Astrocyte (in vitro differentiated cells and primary cell): ENCODE measurements around the gene LEFTY1. TPM values are rescaled to one million over a fixed set of nuclear protein-coding genes. Genes with fewer than 3 reads are reported as not detected.

Source experiments
- DNase-seq: peaks from one replicate; pipeline ENCODE4 v3.0.0-alpha.2; 2010; ENCODE audit warnings: low read depth
- FAIRE-seq: peaks from 2 replicates; lab custom pipeline; 2011; peaks lifted over from hg19 to GRCh38; lab: Jason Lieb, UNC
- H2AFZ ChIP-seq: 2 replicates; pipeline ENCODE4 v1.6.0; 2012; ENCODE audit warnings: low read depth, low read length, inconsistent platforms
- H3K27ac ChIP-seq: 2 replicates; pipeline ENCODE4 v1.5.1; 2011; ENCODE audit warnings: low read depth, low read length, inconsistent platforms
- H3K27me3 ChIP-seq: 2 replicates; pipeline ENCODE4 v1.6.0; 2011; ENCODE audit warnings: low read length, inconsistent platforms; ENCODE audit not compliant: insufficient read depth
- H3K36me3 ChIP-seq: 2 replicates; pipeline ENCODE4 v1.5.1; 2011; ENCODE audit warnings: low read length, inconsistent platforms; ENCODE audit not compliant: insufficient read depth
- H3K4me1 ChIP-seq: 2 replicates; pipeline ENCODE4 v1.5.1; 2011; ENCODE audit warnings: low read length, inconsistent platforms; ENCODE audit not compliant: insufficient read depth
- H3K4me2 ChIP-seq: 2 replicates; pipeline ENCODE4 v1.6.0; 2012; ENCODE audit warnings: low read length, inconsistent platforms
- H3K4me3 ChIP-seq: 2 replicates; pipeline ENCODE4 v1.5.1; 2011; ENCODE audit warnings: low read depth, mild to moderate bottlenecking, low read length, inconsistent platforms; ENCODE audit not compliant: insufficient read depth
- H3K79me2 ChIP-seq: 2 replicates; pipeline ENCODE4 v1.6.0; 2012; ENCODE audit warnings: mild to moderate bottlenecking, low read length, inconsistent platforms; ENCODE audit not compliant: insufficient read depth
- H3K9ac ChIP-seq: 2 replicates; pipeline ENCODE4 v1.6.0; 2012; ENCODE audit warnings: mild to moderate bottlenecking, low read length, inconsistent platforms
- H3K9me3 ChIP-seq: 2 replicates; pipeline ENCODE4 v1.5.1; 2012; ENCODE audit warnings: low read depth, mild to moderate bottlenecking, low read length, inconsistent platforms; ENCODE audit not compliant: insufficient read depth
- H4K20me1 ChIP-seq: 2 replicates; pipeline ENCODE4 v1.6.0; 2012; ENCODE audit warnings: low read length, inconsistent platforms; ENCODE audit not compliant: insufficient read depth
- H3K27ac Mint-ChIP-seq: one replicate; pipeline ENCODE4 v1.8.0; 2021; ENCODE audit warnings: mild to moderate bottlenecking, mixed read lengths; ENCODE audit not compliant: unreplicated experiment
- H3K27me3 Mint-ChIP-seq: one replicate; pipeline ENCODE4 v1.8.0; 2021; ENCODE audit warnings: low read depth, mixed read lengths; ENCODE audit not compliant: unreplicated experiment
- H3K36me3 Mint-ChIP-seq: one replicate; pipeline ENCODE4 v1.8.0; 2021; ENCODE audit warnings: low read depth, mixed read lengths; ENCODE audit not compliant: unreplicated experiment
- H3K4me1 Mint-ChIP-seq: one replicate; pipeline ENCODE4 v1.8.0; 2021; ENCODE audit warnings: low read depth, mixed read lengths; ENCODE audit not compliant: unreplicated experiment
- H3K4me3 Mint-ChIP-seq: one replicate; pipeline ENCODE4 v1.8.0; 2021; ENCODE audit warnings: mild to moderate bottlenecking, moderate library complexity, mixed read lengths; ENCODE audit not compliant: unreplicated experiment
- H3K9me3 Mint-ChIP-seq: one replicate; pipeline ENCODE4 v1.8.0; 2021; ENCODE audit warnings: mild to moderate bottlenecking, mixed read lengths; ENCODE audit not compliant: unreplicated experiment
- EZH2 ChIP-seq: IDR thresholded peaks from 2 replicates; pipeline ENCODE4 v1.6.1; 2012; ENCODE audit warnings: mild to moderate bottlenecking, low read length, inconsistent platforms; ENCODE audit not compliant: insufficient read depth
- total RNA-seq: library from RNA; stranded (reverse); gene quantifications from 2 replicates; pipeline ENCODE4 v1.2.1, GENCODE V29; 2021
- TF ChIP-seq, protein P1 (sequence below): IDR thresholded peaks from 2 replicates; pipeline ENCODE4 v1.5.1; 2011; ENCODE audit warnings: low read depth, mild to moderate bottlenecking, inconsistent platforms, low read length, moderate library complexity; ENCODE audit not compliant: insufficient read depth

LEFTY1 gene
- total RNA-seq, 1 donor from 2014 or later: 4.2 TPM

DNA sequence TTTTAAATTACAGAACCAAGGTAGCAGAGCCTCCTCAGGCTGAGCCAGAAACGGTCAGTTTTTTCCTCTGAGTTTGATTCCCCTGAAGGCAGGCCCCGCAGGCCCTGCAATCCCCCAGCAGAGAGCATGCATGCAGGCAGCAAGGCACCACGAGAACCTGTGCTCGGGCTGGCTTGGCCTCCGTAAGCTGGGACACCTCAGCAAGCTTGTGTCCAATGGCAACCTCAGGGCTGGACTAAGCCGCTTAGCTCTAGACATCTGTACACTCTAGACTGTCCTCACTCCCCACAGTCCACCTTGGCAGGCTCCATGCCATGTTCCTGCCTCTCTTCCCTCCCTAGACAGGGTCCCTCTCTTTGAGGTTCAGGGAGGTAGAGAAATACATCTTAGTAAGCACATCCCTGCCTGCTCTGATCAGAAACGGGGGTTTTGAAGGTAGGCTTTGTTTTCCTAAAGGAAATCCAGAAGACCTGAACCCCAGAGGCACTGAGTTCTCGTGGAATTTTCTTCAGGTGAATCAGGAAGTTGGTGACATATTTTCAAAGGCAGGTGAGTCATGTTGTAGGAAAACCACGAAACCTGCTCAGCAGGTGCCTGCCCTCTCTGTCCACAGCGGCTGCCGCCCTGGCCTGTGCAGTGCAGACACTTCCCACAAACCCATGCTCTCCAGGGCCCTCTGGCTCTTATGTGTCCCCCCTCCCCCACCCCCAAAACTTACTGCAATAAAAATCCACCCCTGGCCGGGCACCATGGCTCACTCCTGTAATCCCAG, 13.7 kb downstream of the LEFTY1 start:
- Mint-ChIP-seq H3K4me1 (peaks cover 11% of the 10 kb centered on the region), H3K4me3 (peak overlapping the region; percentile 40), H3K27ac (no peak overlapping the region), H3K27me3 (no peaks in the 10 kb centered on the region), H3K9me3 (no peaks in the 10 kb centered on the region), H3K36me3 (peaks cover 25% of the 10 kb centered on the region)
- H3K9ac ChIP-seq: no peak overlapping the region
- H2AFZ ChIP-seq: no peak overlapping the region
- peaks cover 59% of the 10 kb centered on the region for H4K20me1 ChIP-seq
- no peaks in the 10 kb centered on the region for H3K27me3 ChIP-seq
- no peak overlapping the region for H3K4me3 ChIP-seq
- FAIRE-seq: no peak
- H3K27ac ChIP-seq: no peak overlapping the region
- no peak for DNase-seq
- TF ChIP-seq EZH2: no peak
- TF ChIP-seq, protein P1, sequence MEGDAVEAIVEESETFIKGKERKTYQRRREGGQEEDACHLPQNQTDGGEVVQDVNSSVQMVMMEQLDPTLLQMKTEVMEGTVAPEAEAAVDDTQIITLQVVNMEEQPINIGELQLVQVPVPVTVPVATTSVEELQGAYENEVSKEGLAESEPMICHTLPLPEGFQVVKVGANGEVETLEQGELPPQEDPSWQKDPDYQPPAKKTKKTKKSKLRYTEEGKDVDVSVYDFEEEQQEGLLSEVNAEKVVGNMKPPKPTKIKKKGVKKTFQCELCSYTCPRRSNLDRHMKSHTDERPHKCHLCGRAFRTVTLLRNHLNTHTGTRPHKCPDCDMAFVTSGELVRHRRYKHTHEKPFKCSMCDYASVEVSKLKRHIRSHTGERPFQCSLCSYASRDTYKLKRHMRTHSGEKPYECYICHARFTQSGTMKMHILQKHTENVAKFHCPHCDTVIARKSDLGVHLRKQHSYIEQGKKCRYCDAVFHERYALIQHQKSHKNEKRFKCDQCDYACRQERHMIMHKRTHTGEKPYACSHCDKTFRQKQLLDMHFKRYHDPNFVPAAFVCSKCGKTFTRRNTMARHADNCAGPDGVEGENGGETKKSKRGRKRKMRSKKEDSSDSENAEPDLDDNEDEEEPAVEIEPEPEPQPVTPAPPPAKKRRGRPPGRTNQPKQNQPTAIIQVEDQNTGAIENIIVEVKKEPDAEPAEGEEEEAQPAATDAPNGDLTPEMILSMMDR: no peak
- no peaks in the 10 kb centered on the region for H3K9me3 ChIP-seq
- H3K4me1 ChIP-seq: peaks cover 15% of the 10 kb centered on the region
- no peak overlapping the region for H3K4me2 ChIP-seq
- H3K79me2 ChIP-seq: no peaks in the 10 kb centered on the region
- H3K36me3 ChIP-seq: no peaks in the 10 kb centered on the region

DNA sequence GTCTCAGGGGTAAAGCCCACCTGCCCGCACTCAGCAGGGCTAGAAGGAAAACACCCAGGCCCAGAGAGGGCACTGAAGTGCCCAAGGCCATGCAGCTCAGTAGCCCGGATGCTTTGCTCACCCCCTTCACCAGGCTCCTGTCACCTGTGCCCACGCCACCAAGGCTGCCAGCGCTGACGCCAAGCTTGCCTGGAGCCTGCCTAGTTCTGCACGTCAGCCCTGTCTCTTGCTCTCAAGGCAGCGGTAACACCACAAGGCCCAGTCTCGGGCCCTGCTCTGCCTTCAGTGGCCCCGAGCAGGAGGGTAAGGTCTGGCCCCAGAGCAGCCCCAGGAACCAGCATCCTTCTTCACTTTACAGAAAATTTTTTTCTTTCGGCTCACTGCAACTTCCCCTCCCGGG, 14.5 kb downstream of the LEFTY1 start:
- Histone ChIP-seq H3K4me1 (peaks cover 15% of the 10 kb centered on the region), H3K9me3 (no peaks in the 10 kb centered on the region), H3K4me2 (no peak overlapping the region), H3K27me3 (no peaks in the 10 kb centered on the region), H3K27ac (no peak overlapping the region), H3K36me3 (no peaks in the 10 kb centered on the region), H4K20me1 (peaks cover 51% of the 10 kb centered on the region), H3K4me3 (no peak overlapping the region), H3K9ac (no peak overlapping the region), H2AFZ (no peak overlapping the region), H3K79me2 (no peaks in the 10 kb centered on the region)
- Mint-ChIP-seq H3K27ac (no peak overlapping the region), H3K36me3 (peaks cover 24% of the 10 kb centered on the region), H3K4me3 (no peak overlapping the region), H3K9me3 (no peaks in the 10 kb centered on the region), H3K27me3 (no peaks in the 10 kb centered on the region), H3K4me1 (peaks cover 11% of the 10 kb centered on the region)
- TF ChIP-seq, protein P1: no peak
- TF ChIP-seq EZH2: no peak
- FAIRE-seq: no peak
- no peak for DNase-seq

DNA sequence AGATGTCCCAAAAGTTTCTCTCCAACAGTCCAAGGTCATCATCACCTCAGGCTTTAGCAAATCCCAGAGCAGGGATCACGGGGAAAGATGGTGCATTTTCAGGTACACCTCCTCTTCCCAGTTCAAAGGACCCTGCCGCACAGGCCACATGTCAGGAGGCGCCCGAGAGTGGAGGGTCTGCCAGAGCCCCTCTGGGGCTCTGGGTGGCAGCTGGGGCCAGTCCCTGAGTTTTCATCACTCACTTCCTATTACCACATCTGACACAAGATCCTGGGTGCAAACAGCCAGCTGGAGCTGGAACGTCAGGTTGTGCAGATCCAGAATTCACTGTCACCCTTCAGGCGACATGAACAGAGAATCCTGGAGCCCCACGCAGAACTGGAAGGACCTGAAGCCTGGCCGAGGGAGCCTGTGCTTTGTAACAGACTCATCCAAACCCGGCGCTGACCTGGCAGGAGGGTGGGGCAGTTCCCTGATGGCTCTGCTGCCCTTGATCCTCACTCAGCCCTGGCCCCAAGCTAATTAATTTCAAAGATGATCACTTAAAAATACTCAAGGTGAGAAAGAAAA, 15.6 kb downstream of the LEFTY1 start:
- no peaks in the 10 kb centered on the region for H3K79me2 ChIP-seq
- peaks cover 15% of the 10 kb centered on the region for H3K4me1 ChIP-seq
- no peak overlapping the region for H2AFZ ChIP-seq
- no peak for FAIRE-seq
- H3K4me3 Mint-ChIP-seq: no peak overlapping the region
- H3K4me2 ChIP-seq: no peak overlapping the region
- H3K36me3 ChIP-seq: no peaks in the 10 kb centered on the region
- H3K27ac ChIP-seq: no peak overlapping the region
- H4K20me1 ChIP-seq: peaks cover 41% of the 10 kb centered on the region
- peaks cover 28% of the 10 kb centered on the region for H3K36me3 Mint-ChIP-seq
- no peaks in the 10 kb centered on the region for H3K27me3 ChIP-seq
- peaks cover 11% of the 10 kb centered on the region for H3K4me1 Mint-ChIP-seq
- H3K4me3 ChIP-seq: no peak overlapping the region
- no peak for TF ChIP-seq EZH2
- TF ChIP-seq, protein P1: no peak
- no peak for DNase-seq
- H3K27me3 Mint-ChIP-seq: no peaks in the 10 kb centered on the region
- no peaks in the 10 kb centered on the region for H3K9me3 Mint-ChIP-seq
- H3K27ac Mint-ChIP-seq: no peak overlapping the region
- no peaks in the 10 kb centered on the region for H3K9me3 ChIP-seq
- H3K9ac ChIP-seq: no peak overlapping the region
